HCT116 (cell line): ENCODE data around the gene TNS3. TPM values are rescaled to one million over a fixed set of nuclear protein-coding genes. Genes with fewer than 3 reads are reported as not detected.

ENCODE experiments used
- ATAC-seq: fragments of 200-7000 bp; cut with Tn5 transposase; 2 replicates; pipeline ENCODE4 v1.9.1; 2020; ENCODE audit warnings: mild to moderate bottlenecking, moderate library complexity
- BruUV-seq: library from RNA; stranded (reverse); fragments of 400-500 nt; replicated peaks from 2 replicates; lab custom pipeline; 2021; lab: Mats Ljungman, UMichigan
- CTCF ChIA-PET: fragments of 300-600 bp; sonication (Branson Sonifier 250); formaldehyde crosslinking; loops from one replicate; lab custom pipeline; 2021; ENCODE audit warnings: antibody characterized with exemption; lab: Charles Lee
- POLR2A ChIA-PET: fragments of 300-600, 350-600 bp; sonication (Branson Sonifier 250); formaldehyde crosslinking; loops from one replicate; lab custom pipeline; 2021; ENCODE audit warnings: antibody characterized with exemption; lab: Charles Lee
- RAD21 ChIA-PET, 2 experiments: fragments of 300-600 bp; sonication (Branson Sonifier 250); formaldehyde crosslinking; loops; one replicate each; lab custom pipeline; 2023; ENCODE audit warnings: low total read pairs in 2 of 2; ENCODE audit not compliant: uncharacterized antibody in 2 of 2, unreplicated experiment in 2 of 2, low non-redundant PET in 1 of 2; lab: Charles Lee
- DNase-seq: peaks from one replicate; pipeline ENCODE4 v3.0.0-alpha.2; 2010; ENCODE audit warnings: low read depth, low spot score
- H2AFZ ChIP-seq: fragments of 200-600 bp; shearing (Covaris generic), sonication (generic); 2 replicates; pipeline ENCODE4 v1.6.1; 2017; ENCODE audit warnings: low read depth, mixed run types, mixed read lengths, antibody characterized with exemption, low read length; ENCODE audit not compliant: poor library complexity, severe bottlenecking
- H3K27ac ChIP-seq: 2 replicates; pipeline ENCODE4 v1.5.1; 2012; ENCODE audit warnings: low read depth, low read length
- H3K27me3 ChIP-seq: fragments of 200-600 bp; sonication (generic); 2 replicates; pipeline ENCODE4 v1.6.1; 2016; ENCODE audit warnings: mixed run types, low read length, mixed read lengths; ENCODE audit not compliant: insufficient read depth
- H3K36me3 ChIP-seq, 2 experiments: fragments of 200-500 bp in 1 of 2; fragments of 200-600 bp in 1 of 2; sonication (Bioruptor generic) in 1 of 2; sonication (generic) in 1 of 2; 2 replicates each; pipeline versions ENCODE4 v1.5.1 to v1.6.1; 2014 to 2016; ENCODE audit warnings: low read length in 2 of 2, inconsistent platforms in 1 of 2, mixed read lengths in 1 of 2, mixed run types in 1 of 2; ENCODE audit not compliant: insufficient read depth in 2 of 2, control insufficient read depth in 1 of 2
- H3K4me1 ChIP-seq, 2 experiments: fragments of 200-600 bp in 1 of 2; sonication (generic) in 1 of 2; 2 replicates each; pipeline versions ENCODE4 v1.5.1 to v1.6.1; 2012 to 2017; ENCODE audit warnings: low read length in 2 of 2, inconsistent platforms in 1 of 2, mild to moderate bottlenecking in 1 of 2, mixed read lengths in 1 of 2, mixed run types in 1 of 2, moderate library complexity in 1 of 2; ENCODE audit not compliant: insufficient read depth in 2 of 2, control insufficient read depth in 1 of 2
- H3K4me2 ChIP-seq: fragments of 200-600 bp; sonication (generic); 2 replicates; pipeline ENCODE4 v1.6.1; 2017; ENCODE audit warnings: mixed run types, low read length, mixed read lengths
- H3K4me3 ChIP-seq, 2 experiments: fragments of 200-600 bp in 1 of 2; sonication (generic) in 1 of 2; replicated peaks in 1 of 2; 2 replicates each; pipeline ENCODE4 v1.5.1; 2011 to 2016; ENCODE audit warnings: low read length in 2 of 2, control low read depth in 1 of 2, low read depth in 1 of 2, mild to moderate bottlenecking in 1 of 2, mixed read lengths in 1 of 2, mixed run types in 1 of 2
- H3K79me2 ChIP-seq: fragments of 200-600 bp; sonication (generic); 2 replicates; pipeline ENCODE4 v1.6.1; 2017; ENCODE audit warnings: mild to moderate bottlenecking, mixed run types, low read length, moderate library complexity, mixed read lengths; ENCODE audit not compliant: insufficient read depth
- H3K9ac ChIP-seq: fragments of 200-600 bp; sonication (generic); 2 replicates; pipeline ENCODE4 v1.6.1; 2016; ENCODE audit warnings: low read length, mixed read lengths
- H3K9me2 ChIP-seq: fragments of 200-600 bp; sonication (generic), shearing (Covaris generic); 2 replicates; pipeline ENCODE4 v1.6.1; 2017; ENCODE audit warnings: mixed run types, mild to moderate bottlenecking, moderate library complexity; ENCODE audit not compliant: insufficient read depth
- H3K9me3 ChIP-seq, 2 experiments: fragments of 200-500 bp in 1 of 2; fragments of 200-600 bp in 1 of 2; sonication (Bioruptor generic) in 1 of 2; sonication (generic) in 1 of 2; 2 replicates each; pipeline ENCODE4 v1.6.1; 2014 to 2017; ENCODE audit warnings: low read length in 2 of 2, mixed read lengths in 2 of 2, inconsistent platforms in 1 of 2, low read depth in 1 of 2, mild to moderate bottlenecking in 1 of 2, mixed run types in 1 of 2, moderate library complexity in 1 of 2; ENCODE audit not compliant: control insufficient read depth in 1 of 2, insufficient read depth in 1 of 2
- H4K20me1 ChIP-seq: fragments of 200-600 bp; sonication (generic), shearing (Covaris generic); 2 replicates; pipeline ENCODE4 v1.6.1; 2017; ENCODE audit warnings: mixed run types, mild to moderate bottlenecking, moderate library complexity; ENCODE audit not compliant: insufficient read depth
- FOSL1 ChIP-seq: IDR thresholded peaks from 2 replicates; pipeline ENCODE4 v1.6.1; 2012; ENCODE audit warnings: low read depth
- POLR2AphosphoS5 ChIP-seq: IDR thresholded peaks from 2 replicates; pipeline ENCODE4 v1.6.1; 2011; ENCODE audit warnings: mild to moderate bottlenecking, low read depth, low read length, moderate library complexity
- RAD21 ChIP-seq: IDR thresholded peaks from 2 replicates; pipeline ENCODE4 v1.6.1; 2012; ENCODE audit warnings: low read depth, mild to moderate bottlenecking
- ZFX ChIP-seq: fragments of 450-650 bp; IDR thresholded peaks from 2 replicates; pipeline ENCODE4 v1.6.1; 2017
- intact Hi-C: fragments of 100-400 bp; cut with micrococcal nuclease; formaldehyde crosslinking; loops from 2 replicates; pipeline ENCODE4 v1.10.0; 2022
- total RNA-seq: library from RNA; stranded (reverse); gene quantifications from one replicate; pipeline ENCODE4 v1.2.1, GENCODE V29; 2021; ENCODE audit not compliant: unreplicated experiment
- TF ChIP-seq, protein P1 (sequence below): IDR thresholded peaks from 2 replicates; pipeline ENCODE4 v1.6.1; 2012; ENCODE audit warnings: low read depth
- TF ChIP-seq, protein P2 (sequence below): IDR thresholded peaks from 2 replicates; pipeline ENCODE4 v1.6.1; 2012

TNS3 gene
- total RNA-seq, 1 experiment from 2014 or later: 9.1 TPM

DNA sequence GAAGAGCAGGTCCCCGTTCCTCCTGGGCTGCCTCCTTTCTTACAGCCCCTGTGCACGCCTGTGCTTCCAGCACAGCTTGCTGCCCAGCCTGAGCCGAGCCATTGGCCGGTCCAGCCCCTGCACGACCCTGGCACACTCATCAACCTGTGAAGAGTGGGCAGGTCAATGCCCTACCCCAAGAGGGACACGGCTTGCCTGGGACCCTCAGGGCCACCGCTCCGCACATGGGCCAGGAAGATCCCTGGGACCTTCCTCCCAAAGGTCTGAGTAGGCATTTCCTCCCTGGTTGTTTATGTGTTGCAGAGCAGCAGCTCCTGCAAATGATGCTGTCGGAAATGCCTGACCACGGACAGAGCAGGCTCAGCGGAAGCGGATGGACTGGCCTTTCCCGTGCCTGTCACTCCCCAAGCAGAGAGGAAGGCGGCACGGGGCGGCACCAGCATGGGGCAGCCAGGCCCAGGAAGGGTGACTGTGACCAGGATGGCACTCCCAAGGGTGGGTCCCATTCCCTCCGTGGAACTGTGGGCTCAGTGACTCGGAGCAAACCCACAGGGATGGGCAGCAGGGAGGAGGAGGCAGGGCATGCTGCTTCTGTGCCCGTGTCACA is 252.5 kb downstream of the TNS3 start:
- no peaks in the 10 kb centered on the region for H3K36me3 ChIP-seq
- no peaks in the 10 kb centered on the region for H3K79me2 ChIP-seq
- no peak overlapping the region for H3K4me3 ChIP-seq
- intact Hi-C loops: no loop called here
- POLR2A ChIA-PET: no interaction called here
- ATAC-seq: no peak
- TF ChIP-seq RAD21: no peak
- TF ChIP-seq, protein P1, sequence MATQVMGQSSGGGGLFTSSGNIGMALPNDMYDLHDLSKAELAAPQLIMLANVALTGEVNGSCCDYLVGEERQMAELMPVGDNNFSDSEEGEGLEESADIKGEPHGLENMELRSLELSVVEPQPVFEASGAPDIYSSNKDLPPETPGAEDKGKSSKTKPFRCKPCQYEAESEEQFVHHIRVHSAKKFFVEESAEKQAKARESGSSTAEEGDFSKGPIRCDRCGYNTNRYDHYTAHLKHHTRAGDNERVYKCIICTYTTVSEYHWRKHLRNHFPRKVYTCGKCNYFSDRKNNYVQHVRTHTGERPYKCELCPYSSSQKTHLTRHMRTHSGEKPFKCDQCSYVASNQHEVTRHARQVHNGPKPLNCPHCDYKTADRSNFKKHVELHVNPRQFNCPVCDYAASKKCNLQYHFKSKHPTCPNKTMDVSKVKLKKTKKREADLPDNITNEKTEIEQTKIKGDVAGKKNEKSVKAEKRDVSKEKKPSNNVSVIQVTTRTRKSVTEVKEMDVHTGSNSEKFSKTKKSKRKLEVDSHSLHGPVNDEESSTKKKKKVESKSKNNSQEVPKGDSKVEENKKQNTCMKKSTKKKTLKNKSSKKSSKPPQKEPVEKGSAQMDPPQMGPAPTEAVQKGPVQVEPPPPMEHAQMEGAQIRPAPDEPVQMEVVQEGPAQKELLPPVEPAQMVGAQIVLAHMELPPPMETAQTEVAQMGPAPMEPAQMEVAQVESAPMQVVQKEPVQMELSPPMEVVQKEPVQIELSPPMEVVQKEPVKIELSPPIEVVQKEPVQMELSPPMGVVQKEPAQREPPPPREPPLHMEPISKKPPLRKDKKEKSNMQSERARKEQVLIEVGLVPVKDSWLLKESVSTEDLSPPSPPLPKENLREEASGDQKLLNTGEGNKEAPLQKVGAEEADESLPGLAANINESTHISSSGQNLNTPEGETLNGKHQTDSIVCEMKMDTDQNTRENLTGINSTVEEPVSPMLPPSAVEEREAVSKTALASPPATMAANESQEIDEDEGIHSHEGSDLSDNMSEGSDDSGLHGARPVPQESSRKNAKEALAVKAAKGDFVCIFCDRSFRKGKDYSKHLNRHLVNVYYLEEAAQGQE: no peak
- no peak for TF ChIP-seq FOSL1
- no peak for TF ChIP-seq POLR2AphosphoS5
- TF ChIP-seq, protein P2, sequence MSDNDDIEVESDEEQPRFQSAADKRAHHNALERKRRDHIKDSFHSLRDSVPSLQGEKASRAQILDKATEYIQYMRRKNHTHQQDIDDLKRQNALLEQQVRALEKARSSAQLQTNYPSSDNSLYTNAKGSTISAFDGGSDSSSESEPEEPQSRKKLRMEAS: no peak
- no peak for TF ChIP-seq ZFX
- H3K4me1 ChIP-seq: peaks cover 3 to 12% of the 10 kb centered on the region in 2 experiments; a peak in 2 of 4 replicates
- H3K9ac ChIP-seq: no peak overlapping the region
- RAD21 ChIA-PET: no interaction called here
- H4K20me1 ChIP-seq: no peaks in the 10 kb centered on the region
- CTCF ChIA-PET: no interaction called here
- H3K9me3 ChIP-seq: no peaks in the 10 kb centered on the region
- DNase-seq: no peak
- no peak overlapping the region for H2AFZ ChIP-seq
- H3K27ac ChIP-seq: no peak overlapping the region
- BruUV-seq: no TSS peak
- no peak overlapping the region for H3K4me2 ChIP-seq
- no peaks in the 10 kb centered on the region for H3K9me2 ChIP-seq
- no peaks in the 10 kb centered on the region for H3K27me3 ChIP-seq
